WI38 (cell line): ENCODE results near the gene GMDS.

ENCODE experiments used
- H3K4me3 ChIP-seq: 2 replicates; pipeline ENCODE4 v1.5.1; 2011; ENCODE audit warnings: low read depth, mild to moderate bottlenecking, control low read depth, low read length
- CTCF ChIP-seq: IDR thresholded peaks from 2 replicates; pipeline ENCODE4 v1.5.1; 2012; ENCODE audit warnings: low read depth, mild to moderate bottlenecking, control low read depth, low read length

Gene GMDS

GRCh38 chr6:1612299-1612973 lies 633.0 kb downstream of the GMDS start:
- TF ChIP-seq CTCF, result no peak
- H3K4me3 ChIP-seq, result peak overlapping the region; percentile 82

GRCh38 chr6:1611572-1612298 lies 633.7 kb downstream of the GMDS start:
- peak overlapping the region; percentile 82 for H3K4me3 ChIP-seq
- no peak for TF ChIP-seq CTCF

GRCh38 chr6:1611322-1611571 lies 634.2 kb downstream of the GMDS start:
- peak overlapping the region; percentile 82 for H3K4me3 ChIP-seq
- no peak for TF ChIP-seq CTCF

GRCh38 chr6:1610497-1611321 lies 634.7 kb downstream of the GMDS start:
- peak overlapping the region; percentile 82 for H3K4me3 ChIP-seq
- no peak for TF ChIP-seq CTCF

- peak within 1 kb of the TSS; percentile 82 for H3K4me3 ChIP-seq
- no peak for TF ChIP-seq CTCF
Observed at GRCh38 chr6:1609648-1610496, 635.5 kb downstream of the GMDS start, which contains the start of gene FOXC1. Gene FOXC1 (plus strand): TSS chr6:1609915. CDS start chr6:1610446, 531 bp downstream.

GRCh38 chr6:1609041-1609647 lies 636.3 kb downstream of the GMDS start:
- no peak for TF ChIP-seq CTCF
- peak overlapping the region; percentile 51 for H3K4me3 ChIP-seq
